DND-41 (cell line): Measurements from ENCODE around the gene KRTAP24-1.

ENCODE experiments used
- EZH2 ChIP-seq: IDR thresholded peaks from 3 replicates; pipeline ENCODE4 v1.6.1; 2012; ENCODE audit warnings: borderline replicate concordance, low read depth, mild to moderate bottlenecking, moderate library complexity, low read length, inconsistent platforms; ENCODE audit not compliant: severe bottlenecking
- TF ChIP-seq, protein P1 (sequence below): IDR thresholded peaks from 2 replicates; pipeline ENCODE4 v1.5.1; 2012; ENCODE audit warnings: borderline replicate concordance, low read length, moderate library complexity, mild to moderate bottlenecking; ENCODE audit not compliant: poor library complexity, severe bottlenecking; ENCODE audit errors: extremely low read depth

GRCh38 chr21:30329203-30329875 lies 46.6 kb upstream of the KRTAP24-1 start:
- TF ChIP-seq, protein P1, sequence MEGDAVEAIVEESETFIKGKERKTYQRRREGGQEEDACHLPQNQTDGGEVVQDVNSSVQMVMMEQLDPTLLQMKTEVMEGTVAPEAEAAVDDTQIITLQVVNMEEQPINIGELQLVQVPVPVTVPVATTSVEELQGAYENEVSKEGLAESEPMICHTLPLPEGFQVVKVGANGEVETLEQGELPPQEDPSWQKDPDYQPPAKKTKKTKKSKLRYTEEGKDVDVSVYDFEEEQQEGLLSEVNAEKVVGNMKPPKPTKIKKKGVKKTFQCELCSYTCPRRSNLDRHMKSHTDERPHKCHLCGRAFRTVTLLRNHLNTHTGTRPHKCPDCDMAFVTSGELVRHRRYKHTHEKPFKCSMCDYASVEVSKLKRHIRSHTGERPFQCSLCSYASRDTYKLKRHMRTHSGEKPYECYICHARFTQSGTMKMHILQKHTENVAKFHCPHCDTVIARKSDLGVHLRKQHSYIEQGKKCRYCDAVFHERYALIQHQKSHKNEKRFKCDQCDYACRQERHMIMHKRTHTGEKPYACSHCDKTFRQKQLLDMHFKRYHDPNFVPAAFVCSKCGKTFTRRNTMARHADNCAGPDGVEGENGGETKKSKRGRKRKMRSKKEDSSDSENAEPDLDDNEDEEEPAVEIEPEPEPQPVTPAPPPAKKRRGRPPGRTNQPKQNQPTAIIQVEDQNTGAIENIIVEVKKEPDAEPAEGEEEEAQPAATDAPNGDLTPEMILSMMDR: no peak
- no peak for TF ChIP-seq EZH2
